NK-92 (cell line): ENCODE measurements around the gene VIPR2.
"Not testable (repeated sequence)": the region's sequence is repeated elsewhere in the genome, so short reads cannot be mapped to it uniquely, and the experiment has no call there.

ENCODE experiments used
- DNase-seq: peaks from one replicate; lab custom pipeline; 2025; ENCODE audit not compliant: unreplicated experiment; lab: John Stamatoyannopoulos, UW

Gene VIPR2

GRCh38 chr7:159144758-159145489 lies at the start of gene VIPR2:
Gene VIPR2, minus strand, starts transcription at chr7:159144867. Its CDS starts 96 bp downstream, at chr7:159144771.
- no peak for DNase-seq

DNA sequence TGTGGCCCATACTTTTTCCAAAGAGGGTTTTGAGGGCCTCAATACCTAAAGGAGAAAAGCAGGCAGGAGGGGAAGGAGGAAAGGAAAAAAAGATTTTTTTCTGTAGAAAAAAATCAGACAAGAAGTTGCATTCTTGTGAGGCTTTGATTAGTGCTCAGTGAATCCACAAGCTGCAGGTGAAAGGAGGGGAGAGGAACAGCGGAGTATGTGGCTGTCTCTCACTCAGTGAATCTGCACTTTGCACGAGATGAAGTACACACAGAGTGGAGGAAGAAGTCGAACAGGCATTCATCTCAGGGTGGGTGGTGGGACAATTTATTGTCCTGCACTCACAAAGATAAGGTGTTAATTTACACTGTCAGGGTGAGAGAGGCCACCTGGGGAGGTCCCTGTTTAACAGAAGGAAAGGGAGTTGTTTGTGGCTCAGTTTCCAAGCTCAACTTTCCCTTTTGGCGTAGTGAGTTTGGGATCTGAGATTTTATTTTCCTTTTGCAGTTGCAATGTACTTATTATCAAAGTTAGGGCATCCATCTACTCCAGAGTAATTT lies 49.0 kb upstream of the VIPR2 start:
- DNase-seq, result no peak

- no peak for DNase-seq
These were observed 48.2 kb upstream of the VIPR2 start for GRCh38 chr7:159192725-159193453.

- no peak for DNase-seq
These were observed 47.3 kb upstream of the VIPR2 start for GRCh38 chr7:159192013-159192412.

- DNase-seq, result no peak
These were observed 46.6 kb upstream of the VIPR2 start for GRCh38 chr7:159191236-159191635.

DNA sequence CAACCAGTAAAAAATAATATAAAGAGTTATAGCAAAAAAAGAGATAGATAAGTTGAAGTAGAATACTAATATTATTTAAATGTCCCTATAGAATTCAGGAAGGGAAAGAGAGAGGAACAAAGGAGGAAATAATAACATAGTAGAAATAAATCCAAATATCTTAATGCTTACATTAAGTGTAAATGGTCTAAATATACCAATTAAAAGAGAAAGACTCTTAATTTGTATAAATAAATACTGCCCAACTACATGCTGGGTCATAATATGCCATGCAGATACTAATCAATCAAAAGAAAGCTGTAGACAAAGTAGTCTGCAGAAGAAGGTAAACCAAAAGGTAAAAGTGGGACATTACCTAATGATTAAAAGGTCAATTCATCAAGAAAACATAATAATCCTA lies 43.3 kb upstream of the VIPR2 start:
- no peak for DNase-seq

- no peak for DNase-seq
These were observed 34.6 kb upstream of the VIPR2 start for GRCh38 chr7:159179241-159179640.

GRCh38 chr7:159177284-159177953 lies 32.8 kb upstream of the VIPR2 start:
- DNase-seq, result no peak

DNA sequence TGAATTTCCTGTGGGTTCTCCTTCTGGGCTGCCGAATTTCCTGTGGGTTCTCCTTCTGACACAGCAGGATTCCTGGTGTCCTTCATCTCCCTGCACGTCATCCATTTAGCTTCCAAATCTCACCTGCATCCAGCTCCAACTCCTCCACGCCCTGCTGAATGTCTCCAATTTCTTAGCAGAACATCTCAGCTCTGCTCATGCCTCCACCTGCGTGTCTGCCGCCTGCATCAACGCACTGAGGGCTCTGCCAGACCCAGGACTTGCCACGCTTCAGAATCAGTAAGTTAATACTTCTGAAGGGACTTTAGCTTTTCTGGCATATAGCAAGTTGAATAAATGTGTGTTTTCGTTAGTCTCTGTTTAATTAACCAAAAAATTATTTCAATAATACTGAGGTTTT lies 31.1 kb upstream of the VIPR2 start:
- no peak for DNase-seq

GRCh38 chr7:159175100-159175499 lies 30.4 kb upstream of the VIPR2 start:
- not testable (repeated sequence) for DNase-seq

GRCh38 chr7:159172400-159172799 lies 27.7 kb upstream of the VIPR2 start:
- no peak for DNase-seq

DNA sequence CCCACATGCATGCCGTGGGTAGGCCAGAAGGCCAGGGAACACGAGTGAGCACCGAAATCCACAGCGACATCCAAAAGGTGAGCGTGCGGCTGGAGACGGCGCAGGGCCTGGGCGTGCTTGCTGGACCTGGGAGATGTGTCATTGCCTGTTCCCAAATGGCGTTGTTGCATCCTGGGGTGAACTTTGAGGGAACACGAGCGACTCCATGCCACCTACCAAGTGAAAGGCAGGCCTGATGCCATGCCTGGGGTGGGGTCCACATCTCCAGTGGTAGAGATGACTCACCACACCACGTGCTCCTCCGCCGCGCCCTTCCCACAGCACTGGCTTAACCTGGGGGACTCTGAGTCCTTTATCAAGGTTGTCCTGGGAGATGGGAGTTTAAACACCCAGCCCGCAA lies 24.7 kb upstream of the VIPR2 start:
- no peak for DNase-seq

DNA sequence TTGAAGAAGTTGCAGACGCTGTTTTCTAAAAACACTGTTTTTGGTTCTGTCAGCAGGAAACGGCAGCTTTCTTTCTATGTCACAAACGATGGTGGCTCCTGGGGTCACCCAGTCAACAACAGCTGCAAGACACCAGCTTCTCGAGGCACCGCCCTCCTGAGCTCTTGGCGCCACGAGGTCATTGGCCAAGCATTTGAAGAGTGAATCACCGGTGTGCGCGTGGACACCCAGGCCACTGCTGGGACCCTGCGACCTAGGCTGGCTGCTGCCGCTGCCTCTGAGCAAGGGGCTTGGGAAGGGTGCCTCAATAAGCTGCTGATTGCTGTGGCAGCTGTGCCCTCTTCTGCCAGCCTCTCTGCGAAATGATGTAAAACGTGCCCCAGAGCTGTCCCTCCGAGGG lies 22.5 kb upstream of the VIPR2 start:
- no peak for DNase-seq

DNA sequence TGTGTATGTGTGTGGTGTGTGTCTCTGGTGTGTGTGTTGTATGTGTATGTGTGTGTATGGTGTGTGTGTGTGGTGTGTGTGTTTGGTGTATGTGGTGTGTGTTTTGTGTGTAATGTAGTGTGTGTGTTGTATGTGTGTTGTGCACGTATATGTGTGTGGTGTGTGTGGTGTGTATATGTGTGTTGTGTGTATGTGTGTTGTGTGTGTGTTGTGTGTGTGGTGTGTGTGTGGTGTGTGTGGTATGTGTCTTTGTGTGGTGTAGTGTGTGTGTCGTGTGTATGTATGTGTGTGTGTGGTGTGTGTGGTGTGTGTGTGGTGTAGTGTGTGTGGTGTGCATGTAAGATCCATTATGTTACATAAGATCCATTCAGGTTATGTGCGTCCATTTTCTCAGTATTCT lies 21.9 kb upstream of the VIPR2 start:
- DNase-seq, result no peak

DNA sequence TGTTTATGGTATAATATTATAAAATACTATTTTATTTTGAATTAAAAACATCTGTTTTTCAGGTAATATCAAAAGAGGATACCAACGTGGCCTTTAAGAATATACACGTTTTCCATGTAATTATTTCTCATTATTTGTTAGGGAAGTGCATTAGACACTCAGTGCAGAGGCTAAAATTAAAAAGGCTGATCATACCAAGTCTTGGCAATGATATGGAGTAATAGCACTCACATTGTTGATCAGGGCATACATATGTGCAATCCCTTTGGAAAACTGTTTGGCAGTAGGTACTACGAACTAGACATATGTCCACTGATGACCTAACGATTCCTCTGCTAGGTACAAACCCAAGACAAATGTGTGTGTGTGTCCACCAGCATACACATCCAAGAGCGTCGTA lies 20.7 kb upstream of the VIPR2 start:
- DNase-seq, result no peak

- DNase-seq, result not testable (repeated sequence)
These were observed 19.1 kb upstream of the VIPR2 start for GRCh38 chr7:159163703-159164301.

GRCh38 chr7:159162050-159162626 lies 17.5 kb upstream of the VIPR2 start:
- not testable (repeated sequence) for DNase-seq

DNA sequence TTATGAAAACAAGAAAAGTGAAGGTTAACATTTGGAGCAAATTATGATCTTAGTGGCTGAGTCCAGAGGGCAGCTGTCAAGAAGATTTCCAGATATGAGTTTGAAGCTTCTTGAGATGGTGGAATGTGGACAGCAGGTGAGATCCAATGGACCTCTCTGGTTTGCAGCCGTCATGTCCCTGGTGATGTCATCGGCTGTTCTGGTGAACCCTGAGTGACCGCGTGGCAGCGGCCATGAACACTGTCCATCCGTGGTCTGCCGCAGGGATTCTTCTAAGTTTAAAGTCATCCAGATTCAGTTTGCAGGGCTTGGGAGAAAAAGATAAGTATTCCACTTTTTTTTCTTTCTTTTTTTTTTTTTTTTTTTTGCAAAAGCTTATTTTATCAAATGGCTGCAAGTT lies 15.8 kb upstream of the VIPR2 start:
- no peak for DNase-seq

DNA sequence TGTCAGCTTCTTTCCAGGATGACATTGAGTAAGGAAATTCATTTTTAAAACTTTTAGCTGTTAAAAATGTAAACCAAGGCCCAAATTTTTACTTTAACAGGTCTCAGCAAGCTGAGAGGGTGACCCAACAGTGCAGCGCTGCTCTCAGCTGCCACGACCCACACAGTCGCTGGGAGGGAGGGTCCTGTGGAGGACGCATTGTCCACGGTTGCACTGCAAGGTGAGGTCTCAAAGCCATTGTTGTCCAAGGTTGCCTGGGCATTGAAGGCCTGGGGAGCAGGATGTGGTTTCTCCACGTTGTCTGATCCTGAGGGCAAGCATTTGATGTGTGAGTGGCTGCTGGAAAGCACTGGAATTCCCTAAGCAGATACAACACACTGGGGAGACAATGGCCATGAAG lies 15.1 kb upstream of the VIPR2 start:
- DNase-seq, result no peak

DNA sequence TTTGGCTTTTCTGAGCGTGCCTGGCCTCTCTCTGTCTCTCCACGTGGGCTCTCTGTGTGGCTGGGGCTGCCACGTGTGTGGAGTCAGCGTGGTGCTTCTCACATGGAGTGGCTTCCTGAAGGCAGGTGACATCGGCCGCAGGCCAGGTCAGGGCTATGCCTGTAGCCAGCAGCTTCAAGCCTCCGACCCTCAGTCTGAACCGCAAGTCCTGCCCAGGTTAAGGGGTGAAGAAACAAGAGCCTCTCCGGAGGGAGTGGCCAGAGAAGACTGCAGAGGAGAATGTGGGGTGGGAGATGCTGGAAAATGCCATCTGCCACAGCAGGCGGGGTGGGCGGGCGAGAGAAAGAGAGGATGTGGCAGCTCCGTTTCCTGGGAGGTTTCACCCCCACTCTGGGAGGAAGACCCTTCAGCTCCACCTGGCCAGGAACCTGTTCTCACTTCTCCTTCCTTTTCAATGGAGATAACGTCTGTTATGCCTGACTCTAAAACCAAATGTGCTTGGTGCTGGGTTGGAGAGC lies 14.3 kb upstream of the VIPR2 start:
- no peak for DNase-seq
